Kasumi-1 (cell line): ENCODE measurements around the gene SYT17.

Experiments
- DNase-seq, 2 experiments: peaks; one replicate each; lab custom pipeline; 2025; lab: John Stamatoyannopoulos, UW

The SYT17 gene

GRCh38 chr16:19264123-19264673, 96.2 kb downstream of the SYT17 start:
- DNase-seq, result no peak

- DNase-seq, result no peak
Observed at GRCh38 chr16:19265380-19265930, 97.4 kb downstream of the SYT17 start.

GRCh38 chr16:19266774-19267173, 98.7 kb downstream of the SYT17 start:
- no peak for DNase-seq

GRCh38 chr16:19269098-19269497, 101.1 kb downstream of the SYT17 start:
- no peak for DNase-seq

- DNase-seq, result no peak
Observed at GRCh38 chr16:19274165-19274797, 106.2 kb downstream of the SYT17 start.

- DNase-seq, result no peak
Observed at GRCh38 chr16:19278403-19278802, 110.4 kb downstream of the SYT17 start.

GRCh38 chr16:19281246-19281645, 113.2 kb downstream of the SYT17 start:
- no peak for DNase-seq

- no peak for DNase-seq
Observed at GRCh38 chr16:19282101-19282500, 114.1 kb downstream of the SYT17 start.

GRCh38 chr16:19283637-19284036, 115.6 kb downstream of the SYT17 start:
- no peak for DNase-seq

- DNase-seq, result no peak
Observed at GRCh38 chr16:19284207-19284606, 116.2 kb downstream of the SYT17 start.

- no peak for DNase-seq
Observed at GRCh38 chr16:19285431-19285830, 117.4 kb downstream of the SYT17 start, which contains the start of gene CLEC19A. TSS of gene CLEC19A (plus strand) at chr16:19285731. CDS start at chr16:19285852, 121 bp downstream.

- DNase-seq, result no peak
Observed at GRCh38 chr16:19286827-19287226, 118.8 kb downstream of the SYT17 start.

GRCh38 chr16:19287241-19287640, 119.2 kb downstream of the SYT17 start:
- DNase-seq, result no peak

- DNase-seq, result no peak
Observed at GRCh38 chr16:19288872-19289799, 121.1 kb downstream of the SYT17 start.

GRCh38 chr16:19289811-19290485, 121.9 kb downstream of the SYT17 start:
- DNase-seq, result no peak

GRCh38 chr16:19290860-19291259, 122.8 kb downstream of the SYT17 start:
- DNase-seq, result no peak

- no peak for DNase-seq
Observed at GRCh38 chr16:19291475-19291874, 123.4 kb downstream of the SYT17 start.

GRCh38 chr16:19292186-19292585, 124.1 kb downstream of the SYT17 start:
- no peak for DNase-seq

- DNase-seq, result no peak
Observed at GRCh38 chr16:19294156-19294649, 126.2 kb downstream of the SYT17 start.

GRCh38 chr16:19295393-19295792, 127.4 kb downstream of the SYT17 start:
- no peak for DNase-seq

- no peak for DNase-seq
Observed at GRCh38 chr16:19297454-19297853, 129.4 kb downstream of the SYT17 start.

- no peak for DNase-seq
Observed at GRCh38 chr16:19299565-19299964, 131.5 kb downstream of the SYT17 start.
